Keratinocyte (primary cell): ENCODE data around the gene SLC25A28. TPM values are rescaled to one million over a fixed set of nuclear protein-coding genes. Genes with fewer than 3 reads are reported as not detected.

Experiments
- DNase-seq: peaks from one replicate; pipeline ENCODE4 v3.0.0-alpha.2; 2011; ENCODE audit warnings: low read depth, missing footprints, low spot score
- FAIRE-seq: peaks from 2 replicates; lab custom pipeline; 2011; peaks lifted over from hg19 to GRCh38; lab: Jason Lieb, UNC
- H2AFZ ChIP-seq: 2 replicates; pipeline ENCODE4 v1.6.0; 2012; ENCODE audit warnings: low read length, control low read depth, inconsistent platforms; ENCODE audit not compliant: control insufficient read depth
- H3K27ac ChIP-seq: 2 replicates; pipeline ENCODE4 v1.5.1; 2011; ENCODE audit warnings: low read length; ENCODE audit not compliant: control insufficient read depth, insufficient read depth
- H3K27me3 ChIP-seq: 3 replicates; pipeline ENCODE4 v1.6.0; 2011; ENCODE audit warnings: low read length; ENCODE audit not compliant: control insufficient read depth, insufficient read depth; ENCODE audit errors: extremely low read depth
- H3K36me3 ChIP-seq, 2 experiments: 2 replicates in 1 of 2; 3 replicates in 1 of 2; pipeline ENCODE4 v1.5.1; 2011; ENCODE audit warnings: low read length in 2 of 2, mild to moderate bottlenecking in 1 of 2; ENCODE audit not compliant: control insufficient read depth in 2 of 2, insufficient read depth in 2 of 2; ENCODE audit errors: extremely low read depth in 1 of 2
- H3K4me1 ChIP-seq: 3 replicates; pipeline ENCODE4 v1.5.1; 2011; ENCODE audit warnings: low read length; ENCODE audit not compliant: control insufficient read depth, insufficient read depth; ENCODE audit errors: extremely low read depth
- H3K4me2 ChIP-seq: 3 replicates; pipeline ENCODE4 v1.6.0; 2011; ENCODE audit warnings: low read depth, low read length; ENCODE audit not compliant: control insufficient read depth, insufficient read depth; ENCODE audit errors: extremely low read depth
- H3K4me3 ChIP-seq, 3 experiments: fragments of 200-600 bp in 1 of 3; sonication (generic) in 1 of 3; 2 replicates in 2 of 3; 3 replicates in 1 of 3; pipeline ENCODE4 v1.5.1; 2011 to 2016; ENCODE audit warnings: low read length in 3 of 3, mild to moderate bottlenecking in 3 of 3, control low read depth in 2 of 3, inconsistent platforms in 1 of 3, low read depth in 1 of 3, mixed read lengths in 1 of 3, mixed run types in 1 of 3, moderate library complexity in 1 of 3; ENCODE audit not compliant: control insufficient read depth in 2 of 3, insufficient read depth in 2 of 3; ENCODE audit errors: extremely low read depth in 1 of 3
- H3K79me2 ChIP-seq: 2 replicates; pipeline ENCODE4 v1.6.0; 2012; ENCODE audit warnings: low read length; ENCODE audit not compliant: control insufficient read depth, insufficient read depth
- H3K9ac ChIP-seq: 3 replicates; pipeline ENCODE4 v1.6.0; 2011; ENCODE audit warnings: low read length; ENCODE audit not compliant: control insufficient read depth, insufficient read depth; ENCODE audit errors: extremely low read depth
- H3K9me1 ChIP-seq: 3 replicates; pipeline ENCODE4 v1.6.0; 2011; ENCODE audit warnings: low read length; ENCODE audit not compliant: control insufficient read depth, insufficient read depth; ENCODE audit errors: extremely low read depth
- H3K9me3 ChIP-seq: 2 replicates; pipeline ENCODE4 v1.5.1; 2012; ENCODE audit warnings: low read depth, low read length; ENCODE audit not compliant: control insufficient read depth
- H4K20me1 ChIP-seq: 3 replicates; pipeline ENCODE4 v1.6.0; 2011; ENCODE audit warnings: low read length; ENCODE audit not compliant: control insufficient read depth, insufficient read depth; ENCODE audit errors: extremely low read depth
- EZH2 ChIP-seq: IDR thresholded peaks from one replicate; pipeline ENCODE4 v1.6.1; 2012; ENCODE audit warnings: inconsistent platforms, mild to moderate bottlenecking, low read length, moderate library complexity
- dilution Hi-C: fragments of 300-500 bp; cut with MboI; formaldehyde crosslinking; loops from one replicate; pipeline ENCODE4 v1.7.0; 2020; ENCODE audit warnings: low sequenced_read_pairs; ENCODE audit not compliant: extremely low pct_ligation_motif_present
- polyA plus RNA-seq, 5 experiments: library from polyadenylated mRNA; depleted of rRNA in 3 of 5; stranded (reverse) in 3 of 5; stranded (forward) in 1 of 5; unstranded in 1 of 5; fragments of >200 nt; gene quantifications; 1 replicate in 1 of 5; 2 replicates in 3 of 5; 3 replicates in 1 of 5; pipeline versions ENCODE4 v1.2.1 to v1.2.3, GENCODE V29; 2011 to 2012; ENCODE audit warnings: missing spikeins in 2 of 5, low read depth in 1 of 5, low replicate concordance in 1 of 5
- TF ChIP-seq, protein P1 (sequence below), 3 experiments: IDR thresholded peaks in 1 of 3; conservative IDR thresholded peaks in 1 of 3; optimal IDR thresholded peaks in 1 of 3; 2 replicates in 2 of 3; 3 replicates in 1 of 3; pipeline versions ENCODE3 to v1.5.1; 2011; ENCODE audit warnings: low read length in 3 of 3, mild to moderate bottlenecking in 3 of 3, moderate library complexity in 2 of 3, control low read depth in 1 of 3, inconsistent platforms in 1 of 3; ENCODE audit not compliant: insufficient read depth in 2 of 3; ENCODE audit errors: extremely low read depth in 1 of 3

SLC25A28 gene
- polyA plus RNA-seq, 1 donor (not counting 4 experiments of a cell fraction or from before 2014, with no cell fraction given) = 52.3 TPM

DNA sequence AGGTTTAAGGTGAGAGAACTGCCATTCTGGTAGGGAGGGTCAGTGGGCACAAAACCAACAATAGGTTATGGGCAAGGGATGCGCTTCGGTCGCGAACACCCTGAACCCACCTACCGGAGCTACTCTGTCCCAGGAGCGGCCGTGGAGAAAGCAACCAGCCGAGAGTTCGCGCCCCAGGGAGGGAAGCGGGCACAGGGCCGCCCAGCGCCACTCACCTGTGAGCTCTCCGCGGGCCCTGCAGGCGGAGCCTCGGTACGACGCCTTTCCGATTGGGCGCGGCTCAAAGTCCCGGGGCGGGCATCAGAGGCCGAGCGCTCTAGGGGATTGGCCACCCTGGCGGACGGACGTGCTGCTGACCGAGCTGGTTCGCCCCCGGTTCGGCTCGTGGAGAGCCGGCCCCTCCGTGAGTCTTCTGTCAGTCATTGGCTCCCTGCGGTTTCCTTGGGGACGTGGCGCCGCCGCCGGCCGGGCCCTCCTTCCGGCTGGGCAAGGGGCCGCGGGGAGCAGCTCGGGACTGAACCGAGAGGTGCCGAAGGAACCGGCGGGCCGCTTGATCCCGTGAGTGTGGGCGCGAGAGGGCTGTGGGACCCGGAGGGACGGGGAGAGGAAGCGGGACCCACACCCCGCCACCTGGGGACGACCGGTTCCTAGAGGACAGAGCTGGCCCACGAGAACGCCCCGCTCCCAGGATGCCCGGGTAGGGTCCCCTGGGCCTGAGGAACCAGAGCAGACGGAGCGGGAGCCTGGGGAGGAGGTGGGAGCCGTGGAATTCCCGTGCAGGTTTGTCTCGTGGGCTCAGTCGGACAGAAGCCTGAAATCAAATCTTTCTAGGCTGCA, 39.0 kb upstream of the SLC25A28 start, which contains the start of gene ENTPD7:
ENTPD7 (plus strand) TSS at position 479 of the 837 bp plus-strand sequence. CDS start 448 bp downstream, outside the sequence.
- H3K36me3 ChIP-seq = peaks cover 4 to 14% of the 10 kb centered on the region in 2 experiments
- H3K4me3 ChIP-seq = peak within 1 kb of the TSS; percentile 87 to 99 (median 89)
- H3K27me3 ChIP-seq = no peaks in the 10 kb centered on the region
- H3K9me3 ChIP-seq = no peaks in the 10 kb centered on the region
- H3K79me2 ChIP-seq = peaks cover 47% of the 10 kb centered on the region
- peak within 1 kb of the TSS; percentile 90 for H3K4me2 ChIP-seq
- peak within 1 kb of the TSS; percentile 95 for H3K27ac ChIP-seq
- H3K9ac ChIP-seq = peak within 1 kb of the TSS; percentile 98
- peak; percentile 79 for FAIRE-seq
- H3K4me1 ChIP-seq = peaks cover 62% of the 10 kb centered on the region
- peak; percentile 69 for DNase-seq
- H2AFZ ChIP-seq = peak within 1 kb of the TSS; percentile 64
- H4K20me1 ChIP-seq = no peaks in the 10 kb centered on the region
- TF ChIP-seq, protein P1, sequence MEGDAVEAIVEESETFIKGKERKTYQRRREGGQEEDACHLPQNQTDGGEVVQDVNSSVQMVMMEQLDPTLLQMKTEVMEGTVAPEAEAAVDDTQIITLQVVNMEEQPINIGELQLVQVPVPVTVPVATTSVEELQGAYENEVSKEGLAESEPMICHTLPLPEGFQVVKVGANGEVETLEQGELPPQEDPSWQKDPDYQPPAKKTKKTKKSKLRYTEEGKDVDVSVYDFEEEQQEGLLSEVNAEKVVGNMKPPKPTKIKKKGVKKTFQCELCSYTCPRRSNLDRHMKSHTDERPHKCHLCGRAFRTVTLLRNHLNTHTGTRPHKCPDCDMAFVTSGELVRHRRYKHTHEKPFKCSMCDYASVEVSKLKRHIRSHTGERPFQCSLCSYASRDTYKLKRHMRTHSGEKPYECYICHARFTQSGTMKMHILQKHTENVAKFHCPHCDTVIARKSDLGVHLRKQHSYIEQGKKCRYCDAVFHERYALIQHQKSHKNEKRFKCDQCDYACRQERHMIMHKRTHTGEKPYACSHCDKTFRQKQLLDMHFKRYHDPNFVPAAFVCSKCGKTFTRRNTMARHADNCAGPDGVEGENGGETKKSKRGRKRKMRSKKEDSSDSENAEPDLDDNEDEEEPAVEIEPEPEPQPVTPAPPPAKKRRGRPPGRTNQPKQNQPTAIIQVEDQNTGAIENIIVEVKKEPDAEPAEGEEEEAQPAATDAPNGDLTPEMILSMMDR (optimal IDR thresholded peaks at IDR 0.05 in 1 of 3, IDR thresholded peaks at IDR 0.05 in 1 of 3, conservative IDR thresholded peaks at IDR 0.05 in 1 of 3; ENCODE audit: extremely low read depth in 1 of 3, insufficient read depth in 2 of 3, low read length in 3 of 3) = peak in 2 of 3 experiments; percentile 0 to 39
- no peak for TF ChIP-seq EZH2
- dilution Hi-C loops = no loop called here
- H3K9me1 ChIP-seq = no peaks in the 10 kb centered on the region

DNA sequence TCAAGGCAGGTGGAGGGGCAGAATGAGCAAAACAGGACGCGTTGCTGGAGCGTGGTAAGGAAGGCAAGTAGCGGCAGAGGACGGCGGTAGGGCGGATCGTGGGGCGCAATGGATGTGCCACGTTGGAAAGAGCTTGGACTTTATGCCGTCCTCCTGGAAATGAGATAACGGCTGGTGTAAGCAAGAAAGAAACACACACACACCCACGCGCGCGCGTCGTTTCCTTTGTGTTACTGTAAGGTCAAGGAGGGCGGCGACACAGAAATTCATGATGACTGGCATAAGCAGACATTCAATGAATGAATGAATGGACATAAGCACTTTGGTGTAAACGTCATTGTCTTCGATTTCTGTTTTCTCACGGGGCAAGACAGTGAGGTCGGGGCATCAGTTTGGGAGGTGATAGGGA, 38.4 kb upstream of the SLC25A28 start:
- Histone ChIP-seq H3K79me2 (peaks cover 43% of the 10 kb centered on the region), H3K9me3 (no peaks in the 10 kb centered on the region), H3K4me1 (peaks cover 68% of the 10 kb centered on the region), H3K4me2 (peak overlapping the region; percentile 77), H3K9ac (peak overlapping the region; percentile 98), H3K4me3 (peak overlapping the region; percentile 87 to 99 (median 89)), H4K20me1 (no peaks in the 10 kb centered on the region), H2AFZ (peak overlapping the region; percentile 64), H3K27me3 (no peaks in the 10 kb centered on the region), H3K27ac (peak overlapping the region; percentile 95), H3K9me1 (no peaks in the 10 kb centered on the region), H3K36me3 (peaks cover 4 to 13% of the 10 kb centered on the region in 2 experiments)
- FAIRE-seq = no peak
- dilution Hi-C loops = no loop called here
- no peak for DNase-seq
- TF ChIP-seq EZH2 = no peak
- TF ChIP-seq, protein P1 (optimal IDR thresholded peaks at IDR 0.05 in 1 of 3, IDR thresholded peaks at IDR 0.05 in 1 of 3, conservative IDR thresholded peaks at IDR 0.05 in 1 of 3; ENCODE audit: extremely low read depth in 1 of 3, insufficient read depth in 2 of 3, low read length in 3 of 3) = no peak
